Activated naive CD8-positive, alpha-beta T cell treated with anti-CD3 and anti-CD28 coated beads for 36 hours (primary cell): ENCODE data around the gene PAIP2B. TPM values are rescaled to one million over a fixed set of nuclear protein-coding genes. Genes with fewer than 3 reads are reported as not detected.
"Not testable (repeated sequence)": the region's sequence is repeated elsewhere in the genome, so short reads cannot be mapped to it uniquely, and the experiment has no call there.

Source experiments
- DNase-seq: peaks from one replicate; pipeline ENCODE4 v3.0.0; 2021
- H3K27ac Mint-ChIP-seq: one replicate; pipeline ENCODE4 v1.8.0; 2022; ENCODE audit warnings: mild to moderate bottlenecking, moderate library complexity, mixed read lengths
- H3K27me3 Mint-ChIP-seq: one replicate; pipeline ENCODE4 v1.8.0; 2022; ENCODE audit warnings: mild to moderate bottlenecking, mixed read lengths
- H3K36me3 Mint-ChIP-seq: one replicate; pipeline ENCODE4 v1.8.0; 2021; ENCODE audit warnings: mild to moderate bottlenecking, mixed read lengths
- H3K4me1 Mint-ChIP-seq: one replicate; pipeline ENCODE4 v1.8.0; 2021; ENCODE audit warnings: mixed read lengths
- H3K4me3 Mint-ChIP-seq: one replicate; pipeline ENCODE4 v1.8.0; 2022; ENCODE audit warnings: mild to moderate bottlenecking, moderate library complexity, mixed read lengths
- H3K9me3 Mint-ChIP-seq: one replicate; pipeline ENCODE4 v1.8.0; 2022; ENCODE audit warnings: mixed read lengths
- total RNA-seq, 2 experiments: library from RNA; stranded (reverse); gene quantifications; one replicate each; pipeline ENCODE4 v1.2.3, GENCODE V29; 2021

Gene PAIP2B
- total RNA-seq, 2 experiments from 2014 or later, result 2.4 TPM

DNA sequence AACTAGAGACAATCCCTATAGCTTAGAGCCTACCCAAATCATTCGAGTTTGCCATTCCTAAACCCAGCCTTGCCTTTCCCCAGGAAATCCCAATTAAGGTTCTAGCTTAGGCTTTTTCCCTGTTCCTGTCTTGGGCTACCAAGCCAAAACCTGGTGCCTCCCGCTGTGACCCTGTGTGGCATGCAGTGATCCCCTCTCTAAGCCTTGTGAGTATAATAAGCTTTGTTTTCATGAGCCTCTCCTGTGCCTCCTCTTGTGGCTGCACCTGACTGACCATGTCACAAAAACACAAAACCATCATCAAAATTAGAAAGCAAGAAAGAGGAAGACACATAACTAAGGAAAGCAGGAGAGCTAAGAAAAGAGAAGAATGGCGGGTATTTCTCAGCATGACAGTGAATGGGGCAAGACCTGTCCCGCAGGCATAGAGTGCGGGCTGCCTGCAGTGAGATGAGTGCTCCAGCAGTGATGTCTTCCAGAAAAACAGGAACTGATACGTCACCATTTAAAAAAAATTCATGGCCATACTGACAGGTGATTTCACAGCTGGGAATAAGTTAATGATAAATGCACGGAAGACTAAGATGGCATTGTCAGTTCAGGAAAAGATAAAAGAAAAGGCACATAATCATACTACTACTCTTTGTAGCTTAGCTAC lies 9.2 kb upstream of the PAIP2B start:
- no peak overlapping the region for H3K27ac Mint-ChIP-seq
- DNase-seq, result no peak
- no peaks in the 10 kb centered on the region for H3K4me1 Mint-ChIP-seq
- H3K27me3 Mint-ChIP-seq, result peaks cover 23% of the 10 kb centered on the region
- no peak overlapping the region for H3K4me3 Mint-ChIP-seq
- H3K36me3 Mint-ChIP-seq, result peaks cover 2% of the 10 kb centered on the region
- peaks cover 4% of the 10 kb centered on the region for H3K9me3 Mint-ChIP-seq

DNA sequence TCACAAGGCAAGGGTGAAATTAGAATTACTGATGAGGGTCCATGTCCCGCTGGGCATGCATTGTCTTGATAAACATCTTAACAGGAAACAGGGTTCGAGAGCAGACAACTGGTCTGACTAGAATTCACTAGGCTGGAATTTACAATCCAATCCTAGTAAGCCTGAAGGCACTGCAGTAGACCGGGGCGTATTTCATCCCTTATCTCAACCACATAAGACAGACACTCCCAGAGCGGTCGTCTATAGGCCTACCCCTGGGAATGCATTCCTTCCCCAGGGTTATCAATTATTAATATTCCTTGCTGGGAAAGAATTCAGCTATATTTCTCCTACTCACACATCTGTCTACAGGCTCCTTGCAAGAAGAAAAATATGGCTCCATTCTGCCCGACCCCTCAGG lies 6.2 kb upstream of the PAIP2B start:
- not testable (repeated sequence) for H3K4me3 Mint-ChIP-seq, H3K36me3 Mint-ChIP-seq, H3K4me1 Mint-ChIP-seq, H3K27ac Mint-ChIP-seq, DNase-seq, H3K9me3 Mint-ChIP-seq
- H3K27me3 Mint-ChIP-seq, result peaks cover 23% of the 10 kb centered on the region

DNA sequence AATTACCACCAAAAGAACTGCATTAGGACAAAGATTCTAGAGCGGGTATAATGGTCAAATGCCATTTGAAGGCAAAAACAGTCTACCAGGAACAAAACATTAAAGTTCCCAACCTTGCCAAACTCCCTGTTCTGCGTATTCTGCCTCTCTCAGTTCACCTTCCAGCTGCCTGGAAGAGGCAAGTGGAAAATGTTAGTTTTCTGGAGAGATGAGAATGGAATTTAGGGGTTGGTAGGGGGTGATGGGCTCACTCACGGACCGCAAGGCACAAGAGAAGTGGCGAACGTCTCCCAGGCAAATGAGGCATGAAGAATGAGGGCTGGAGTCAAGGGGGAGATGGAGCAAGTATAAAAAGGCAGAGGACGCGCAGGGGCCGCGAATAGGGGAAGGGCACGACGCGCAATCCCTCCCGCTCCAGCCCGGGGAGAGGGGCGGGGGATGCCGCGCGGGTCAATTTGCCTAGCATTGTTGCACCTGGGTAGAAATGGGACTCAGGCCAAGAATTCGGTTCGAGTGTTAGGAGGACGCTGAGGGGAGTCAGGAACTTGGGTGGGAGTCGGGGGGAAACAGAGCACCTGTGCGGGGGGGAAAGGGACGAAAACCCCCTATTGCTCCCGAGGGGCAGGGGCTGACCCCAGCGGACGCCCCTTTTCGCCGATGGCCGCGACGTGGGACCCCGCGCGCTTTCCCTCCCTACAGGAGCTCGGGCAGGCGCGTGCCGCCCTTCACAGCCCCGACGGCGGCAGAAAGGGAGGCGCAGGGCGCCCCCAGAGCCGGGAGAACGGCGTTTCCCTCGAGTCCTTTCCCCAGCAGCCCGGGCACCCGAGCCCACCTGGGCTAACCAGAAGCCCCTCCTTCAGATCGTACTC lies 573 bp downstream of the PAIP2B start:
- Mint-ChIP-seq H3K36me3 (no peaks in the 10 kb centered on the region), H3K9me3 (no peaks in the 10 kb centered on the region), H3K27ac (peak overlapping the region; percentile 89), H3K4me1 (peaks cover 15% of the 10 kb centered on the region), H3K4me3 (peak overlapping the region; percentile 98), H3K27me3 (peaks cover 6% of the 10 kb centered on the region)
- DNase-seq, result peak; percentile 29

DNA sequence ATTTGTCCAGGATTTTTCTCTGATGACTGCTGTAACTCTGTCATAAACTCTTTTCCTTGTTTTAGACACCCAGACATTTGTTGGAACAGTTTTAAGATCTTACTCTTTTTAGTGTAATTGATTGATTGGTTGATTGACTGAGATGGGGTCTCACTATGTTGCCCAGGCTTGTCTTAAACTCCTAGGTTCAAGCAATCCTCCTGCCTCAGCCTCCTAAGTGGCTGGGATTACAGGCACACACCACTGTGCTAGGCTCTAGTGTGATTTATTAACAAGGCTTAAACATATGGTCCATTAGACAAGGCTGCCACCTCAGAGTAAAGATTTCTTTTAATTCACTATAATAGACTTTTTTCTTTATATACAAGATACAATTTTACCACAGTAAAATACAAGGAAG lies 2.0 kb downstream of the PAIP2B start:
- H3K9me3 Mint-ChIP-seq, result no peaks in the 10 kb centered on the region

DNA sequence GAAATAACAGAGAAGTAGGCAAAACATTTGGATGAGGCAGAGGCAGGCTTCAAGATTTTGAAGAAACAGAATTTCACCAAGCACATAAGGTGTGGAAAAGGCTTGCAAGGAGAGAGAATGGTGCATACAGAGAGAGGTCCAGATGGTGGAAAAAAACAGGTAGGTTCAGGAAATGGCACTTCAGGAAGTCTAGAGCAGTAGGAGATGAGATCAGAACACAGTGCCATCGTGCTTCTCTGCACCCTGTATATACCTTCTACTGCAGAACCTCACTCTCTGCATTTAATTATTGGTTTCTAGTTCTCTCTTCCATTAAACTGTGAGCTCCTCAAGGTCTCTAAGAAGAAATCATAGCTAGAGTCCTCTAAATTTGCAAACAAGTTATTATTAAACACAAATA lies 2.4 kb downstream of the PAIP2B start:
- Mint-ChIP-seq H3K9me3 (no peaks in the 10 kb centered on the region), H3K4me3 (no peak overlapping the region), H3K27ac (no peak overlapping the region), H3K27me3 (peaks cover 4% of the 10 kb centered on the region), H3K4me1 (peaks cover 15% of the 10 kb centered on the region), H3K36me3 (no peaks in the 10 kb centered on the region)
- DNase-seq, result no peak

More for the DNA sequence above, 2.0 kb downstream of the PAIP2B start:
- no peak for DNase-seq
- Mint-ChIP-seq H3K4me3 (no peak overlapping the region), H3K27me3 (peaks cover 4% of the 10 kb centered on the region), H3K36me3 (no peaks in the 10 kb centered on the region), H3K27ac (no peak overlapping the region), H3K4me1 (peaks cover 15% of the 10 kb centered on the region)

DNA sequence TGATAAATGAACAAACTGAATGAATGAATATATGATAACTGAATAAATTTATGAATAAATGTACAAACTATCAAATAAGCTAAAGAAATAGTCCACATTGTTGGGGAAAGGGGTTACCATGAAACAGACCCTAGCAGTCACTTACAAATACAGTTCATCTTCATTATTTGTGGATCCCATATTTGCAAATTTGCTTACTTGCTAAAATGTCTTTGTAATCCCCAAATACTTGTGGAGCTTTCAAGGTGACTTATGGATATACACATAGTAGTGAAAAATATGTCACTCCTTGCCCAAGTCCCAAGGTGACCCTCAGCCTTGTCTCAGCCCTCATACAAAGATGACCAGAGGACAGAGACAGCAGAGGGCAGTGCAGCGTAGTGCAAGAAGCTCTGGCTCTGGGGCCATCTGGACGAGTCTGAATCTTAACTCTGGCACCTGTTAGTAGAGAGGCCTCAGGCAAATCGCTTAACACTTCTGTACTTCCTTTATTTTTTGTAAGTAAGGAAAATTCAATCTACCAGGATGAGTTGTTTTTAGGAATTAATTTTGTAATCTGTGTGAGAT lies 3.1 kb downstream of the PAIP2B start:
- H3K27me3 Mint-ChIP-seq, result peaks cover 4% of the 10 kb centered on the region
- H3K9me3 Mint-ChIP-seq, result no peaks in the 10 kb centered on the region
- DNase-seq, result no peak
- no peak overlapping the region for H3K4me3 Mint-ChIP-seq
- peaks cover 15% of the 10 kb centered on the region for H3K4me1 Mint-ChIP-seq
- H3K36me3 Mint-ChIP-seq, result no peaks in the 10 kb centered on the region
- H3K27ac Mint-ChIP-seq, result no peak overlapping the region

DNA sequence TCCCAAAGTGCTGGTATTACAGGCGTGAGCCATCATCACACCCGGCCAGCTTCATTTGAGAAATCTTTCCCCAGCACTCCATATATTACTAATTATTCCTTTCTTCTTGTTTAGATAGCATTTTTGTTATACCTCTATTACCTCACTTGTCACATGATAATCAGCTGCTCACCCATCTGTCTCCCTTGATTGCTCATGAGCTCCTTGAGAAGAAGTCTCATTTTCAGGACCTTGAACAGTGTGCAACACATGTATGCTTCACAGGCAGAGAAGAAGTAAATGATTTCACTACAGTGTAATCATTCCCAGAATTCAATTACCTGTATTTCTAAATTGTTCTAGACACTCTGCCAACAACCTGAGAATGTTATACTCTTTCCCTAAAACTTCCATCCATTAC lies 6.2 kb downstream of the PAIP2B start:
- no peak for DNase-seq

DNA sequence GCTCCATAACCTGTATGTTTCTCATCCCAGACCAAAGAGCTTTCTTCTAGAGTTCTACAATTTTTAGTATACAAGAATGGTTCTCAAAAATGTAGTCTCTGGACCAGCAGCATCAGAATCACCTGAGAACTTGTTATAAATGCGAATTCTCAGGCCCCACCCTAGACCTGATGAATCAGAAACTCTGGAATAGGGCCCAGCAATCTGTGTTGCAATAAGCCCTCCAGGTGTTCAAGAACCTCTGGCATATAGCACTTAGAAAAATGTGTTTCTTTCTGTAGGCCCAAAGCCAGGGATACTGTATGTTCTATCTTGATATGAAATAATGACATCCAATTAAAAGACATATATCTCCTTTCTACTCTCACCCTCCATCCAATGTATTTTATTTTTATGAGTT lies 10.4 kb downstream of the PAIP2B start:
- Mint-ChIP-seq H3K4me3 (no peak overlapping the region), H3K27ac (no peak overlapping the region), H3K4me1 (no peaks in the 10 kb centered on the region), H3K36me3 (no peaks in the 10 kb centered on the region), H3K9me3 (no peaks in the 10 kb centered on the region), H3K27me3 (no peaks in the 10 kb centered on the region)
- no peak for DNase-seq

More for the DNA sequence above, 6.2 kb downstream of the PAIP2B start:
- Mint-ChIP-seq H3K4me3 (no peak overlapping the region), H3K27me3 (no peaks in the 10 kb centered on the region), H3K4me1 (peaks cover 6% of the 10 kb centered on the region), H3K27ac (no peak overlapping the region), H3K36me3 (no peaks in the 10 kb centered on the region), H3K9me3 (no peaks in the 10 kb centered on the region)

DNA sequence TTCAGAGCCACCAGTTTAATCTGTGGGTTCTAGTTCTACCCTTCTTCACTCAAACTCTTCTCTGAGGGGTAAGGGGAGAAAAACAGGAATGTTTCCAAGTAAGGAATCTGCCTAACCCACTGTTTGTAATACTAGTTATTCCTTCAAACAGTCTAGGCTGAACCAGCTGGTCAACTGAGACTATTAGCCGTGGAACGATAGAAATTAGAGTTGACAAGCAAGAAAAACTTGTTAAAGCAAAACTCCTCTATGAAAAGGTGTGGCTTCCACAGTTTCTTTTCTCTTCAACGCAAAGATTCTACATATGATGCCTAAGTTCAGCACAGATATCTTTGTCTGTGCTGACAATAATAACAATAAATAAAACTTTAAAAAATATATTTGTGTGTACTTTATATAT lies 11.5 kb downstream of the PAIP2B start:
- H3K9me3 Mint-ChIP-seq, result no peaks in the 10 kb centered on the region
- H3K4me1 Mint-ChIP-seq, result no peaks in the 10 kb centered on the region
- H3K27me3 Mint-ChIP-seq, result no peaks in the 10 kb centered on the region
- H3K4me3 Mint-ChIP-seq, result no peak overlapping the region
- no peak for DNase-seq
- no peak overlapping the region for H3K27ac Mint-ChIP-seq
- H3K36me3 Mint-ChIP-seq, result no peaks in the 10 kb centered on the region

DNA sequence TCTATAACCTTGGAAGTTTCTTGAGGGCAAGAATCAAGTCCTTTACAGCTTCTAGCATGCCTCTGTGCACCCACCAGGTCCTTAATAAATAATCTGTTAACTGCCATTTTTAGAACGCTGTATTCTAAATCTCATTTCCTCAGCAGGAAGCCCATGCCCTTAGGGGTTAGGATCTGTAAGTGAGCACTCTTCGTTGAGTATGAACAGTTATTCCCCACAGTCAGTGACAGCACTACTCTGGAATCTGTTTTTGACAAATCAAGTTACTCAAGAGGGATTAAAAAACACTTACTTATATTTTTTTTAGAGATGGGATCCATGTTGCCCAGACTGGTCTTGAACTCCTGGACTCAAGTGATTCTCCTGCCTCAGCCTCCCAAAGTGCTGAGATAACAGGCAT lies 14.6 kb downstream of the PAIP2B start:
- no peaks in the 10 kb centered on the region for H3K27me3 Mint-ChIP-seq
- no peak for DNase-seq
- no peak overlapping the region for H3K4me3 Mint-ChIP-seq
- H3K36me3 Mint-ChIP-seq, result peaks cover 5% of the 10 kb centered on the region
- no peak overlapping the region for H3K27ac Mint-ChIP-seq
- H3K4me1 Mint-ChIP-seq, result no peaks in the 10 kb centered on the region
- no peaks in the 10 kb centered on the region for H3K9me3 Mint-ChIP-seq

DNA sequence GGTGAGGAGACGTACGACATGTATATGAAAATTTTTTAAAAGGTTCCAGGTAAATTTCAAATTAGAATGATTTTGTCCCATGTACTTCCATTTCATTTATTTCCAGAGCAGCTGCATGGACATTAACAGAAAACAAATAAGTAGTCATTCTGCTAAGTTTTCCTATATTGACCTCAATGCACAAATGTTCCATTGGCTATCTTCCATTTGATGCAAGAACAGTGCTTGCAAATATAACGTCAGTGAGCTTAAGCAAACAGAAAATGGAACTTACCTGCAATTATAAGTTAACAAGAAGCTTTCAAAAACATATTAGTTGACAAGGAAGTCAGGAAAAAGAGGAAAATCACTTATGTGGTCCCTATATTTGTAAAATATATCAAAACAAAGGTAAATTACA lies 16.6 kb downstream of the PAIP2B start:
- Mint-ChIP-seq H3K4me1 (no peaks in the 10 kb centered on the region), H3K27ac (no peak overlapping the region), H3K36me3 (peaks cover 5% of the 10 kb centered on the region)

DNA sequence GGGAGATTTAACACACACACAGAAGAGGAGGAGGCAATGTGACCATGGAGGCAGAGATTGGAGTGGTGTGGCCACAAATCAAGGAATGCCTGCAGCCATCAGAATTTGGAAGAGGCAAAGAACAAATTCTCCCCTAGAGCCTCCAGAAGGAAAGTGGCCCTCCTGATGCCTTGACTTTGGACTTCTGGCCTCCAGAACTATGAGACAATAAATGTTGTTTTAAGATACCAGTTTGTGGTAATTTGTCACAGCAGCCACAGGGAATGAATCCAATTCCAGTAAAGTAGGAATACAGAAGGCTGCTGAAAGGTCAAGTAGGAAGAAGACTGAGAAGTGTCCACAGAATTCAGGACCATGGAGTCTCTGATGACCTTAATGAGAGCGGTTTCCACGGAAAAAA lies 18.1 kb downstream of the PAIP2B start:
- H3K9me3 Mint-ChIP-seq, result no peaks in the 10 kb centered on the region
- no peak overlapping the region for H3K4me3 Mint-ChIP-seq
- no peaks in the 10 kb centered on the region for H3K27me3 Mint-ChIP-seq
- H3K4me1 Mint-ChIP-seq, result no peaks in the 10 kb centered on the region
- peaks cover 5% of the 10 kb centered on the region for H3K36me3 Mint-ChIP-seq
- DNase-seq, result no peak
- no peak overlapping the region for H3K27ac Mint-ChIP-seq

More for the DNA sequence above, 16.6 kb downstream of the PAIP2B start:
- no peaks in the 10 kb centered on the region for H3K27me3 Mint-ChIP-seq
- no peaks in the 10 kb centered on the region for H3K9me3 Mint-ChIP-seq
- DNase-seq, result no peak
- no peak overlapping the region for H3K4me3 Mint-ChIP-seq

DNA sequence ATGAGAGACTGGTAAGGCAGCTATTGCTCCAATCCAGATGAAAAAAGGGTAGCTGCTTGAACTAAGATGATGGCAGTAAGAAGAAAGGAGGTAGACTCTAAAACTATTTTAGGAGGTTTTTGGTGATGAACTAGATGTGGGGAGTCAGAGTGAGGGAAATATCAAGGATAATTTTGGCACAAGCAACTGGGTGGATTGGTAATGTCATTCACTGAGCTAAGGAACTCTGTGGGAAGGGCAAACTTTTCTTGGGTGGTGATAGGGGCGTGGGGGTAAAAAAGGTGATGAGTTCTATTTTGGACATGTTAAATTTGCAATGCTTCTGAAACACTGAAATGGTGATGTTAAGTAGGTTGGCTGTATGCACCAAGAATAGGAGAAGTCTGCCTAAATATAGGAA lies 19.3 kb downstream of the PAIP2B start:
- Mint-ChIP-seq H3K27ac (peak overlapping the region; percentile 7), H3K9me3 (no peaks in the 10 kb centered on the region), H3K36me3 (peaks cover 5% of the 10 kb centered on the region), H3K4me1 (no peaks in the 10 kb centered on the region), H3K4me3 (no peak overlapping the region), H3K27me3 (no peaks in the 10 kb centered on the region)
- no peak for DNase-seq

DNA sequence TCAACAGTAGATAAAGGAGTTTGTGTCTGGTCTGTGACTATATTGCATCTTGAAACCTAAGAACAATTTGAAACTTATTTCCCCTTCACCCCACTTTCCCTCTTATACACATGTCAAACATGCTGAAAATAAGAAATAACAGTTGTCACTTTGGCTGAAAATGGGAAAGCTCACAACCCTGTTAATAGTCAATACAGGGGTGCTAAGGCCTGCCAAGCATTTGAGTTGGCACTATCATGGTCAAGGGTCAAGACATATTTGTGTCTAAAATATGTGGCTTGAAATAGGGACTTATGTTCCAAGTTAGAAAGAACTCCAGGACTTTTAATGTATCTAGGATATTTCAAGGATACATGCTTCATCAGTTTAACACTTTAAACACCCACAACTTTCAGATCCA lies 20.6 kb downstream of the PAIP2B start:
- H3K36me3 Mint-ChIP-seq, result peaks cover 7% of the 10 kb centered on the region
- no peak overlapping the region for H3K27ac Mint-ChIP-seq
- no peak overlapping the region for H3K4me3 Mint-ChIP-seq
- no peak for DNase-seq
- no peaks in the 10 kb centered on the region for H3K27me3 Mint-ChIP-seq
- H3K9me3 Mint-ChIP-seq, result no peaks in the 10 kb centered on the region
- H3K4me1 Mint-ChIP-seq, result no peaks in the 10 kb centered on the region

DNA sequence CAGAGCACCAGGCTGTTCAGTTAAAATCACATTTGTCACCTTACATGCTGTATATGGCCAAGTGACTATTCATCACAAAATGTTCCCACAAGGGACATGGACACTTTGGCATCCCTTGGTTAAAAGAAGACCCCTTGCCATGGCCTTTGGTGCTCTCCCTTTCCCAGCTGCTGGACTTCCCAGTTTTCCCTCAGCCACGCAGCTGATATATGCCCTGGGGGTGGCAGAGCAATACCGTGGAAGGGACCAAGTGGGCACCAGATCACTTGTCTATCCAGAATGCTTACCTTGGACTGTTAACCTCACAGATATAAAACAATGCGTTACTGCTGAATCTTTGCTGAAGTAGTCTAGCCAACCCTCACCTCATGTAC lies 35.3 kb downstream of the PAIP2B start:
- no peak overlapping the region for H3K27ac Mint-ChIP-seq
- no peaks in the 10 kb centered on the region for H3K27me3 Mint-ChIP-seq

More for the DNA sequence above, 35.3 kb downstream of the PAIP2B start:
- Mint-ChIP-seq H3K4me3 (no peak overlapping the region), H3K36me3 (peaks cover 5% of the 10 kb centered on the region), H3K9me3 (peaks cover 7% of the 10 kb centered on the region), H3K4me1 (no peaks in the 10 kb centered on the region)
- DNase-seq, result no peak
